HG03469 (cell line): Measurements from ENCODE around the gene SLC3A2.

ENCODE experiments used
- ATAC-seq: cut with Tn5 transposase; IDR thresholded peaks from one replicate; pipeline ENCODE4 v1.9.1; 2021; ENCODE audit warnings: mild to moderate bottlenecking, moderate library complexity, moderate number of reproducible peaks; ENCODE audit not compliant: unreplicated experiment

The SLC3A2 gene

GRCh38 chr11:62879235-62879978, 1.3 kb upstream of the SLC3A2 start:
- no peak for ATAC-seq

- ATAC-seq = no peak
Measured at GRCh38 chr11:62880231-62880802, 379 bp upstream of the SLC3A2 start.

GRCh38 chr11:62881579-62882430, 1.1 kb downstream of the SLC3A2 start:
- peak; percentile 6 for ATAC-seq

- no peak for ATAC-seq
Measured at GRCh38 chr11:62882431-62882749, 1.7 kb downstream of the SLC3A2 start.

GRCh38 chr11:62882788-62883501, 2.2 kb downstream of the SLC3A2 start:
- ATAC-seq = no peak

GRCh38 chr11:62883673-62884072, 3.0 kb downstream of the SLC3A2 start:
- ATAC-seq = no peak

GRCh38 chr11:62885137-62885750, 4.5 kb downstream of the SLC3A2 start:
- no peak for ATAC-seq

- no peak for ATAC-seq
Measured at GRCh38 chr11:62888406-62888805, 7.7 kb downstream of the SLC3A2 start.

GRCh38 chr11:62889126-62889483, 8.4 kb downstream of the SLC3A2 start:
- ATAC-seq = no peak

- ATAC-seq = no peak
Measured at GRCh38 chr11:62889484-62890437, 9.1 kb downstream of the SLC3A2 start.

- no peak for ATAC-seq
Measured at GRCh38 chr11:62892077-62892922, 11.6 kb downstream of the SLC3A2 start.

GRCh38 chr11:62895501-62895900, 14.8 kb downstream of the SLC3A2 start:
- no peak for ATAC-seq

GRCh38 chr11:62896049-62896448, 15.4 kb downstream of the SLC3A2 start:
- ATAC-seq = no peak

GRCh38 chr11:62897311-62897710, 16.6 kb downstream of the SLC3A2 start:
- no peak for ATAC-seq

- ATAC-seq = no peak
Measured at GRCh38 chr11:62898027-62898426, 17.3 kb downstream of the SLC3A2 start.

- no peak for ATAC-seq
Measured at GRCh38 chr11:62902932-62903331, 22.2 kb downstream of the SLC3A2 start.

- no peak for ATAC-seq
Measured at GRCh38 chr11:62905296-62905695, 24.6 kb downstream of the SLC3A2 start.

- ATAC-seq = no peak
Measured at GRCh38 chr11:62905927-62906531, 25.3 kb downstream of the SLC3A2 start.
